ENCODE results near the gene ARVCF. TPM values are rescaled to one million over a fixed set of nuclear protein-coding genes. Genes with fewer than 3 reads are reported as not detected.

ARVCF gene
- total RNA-seq, 1 experiment from 2014 or later, result 4.3 TPM

GRCh38 chr22:19959043-19959586 is 57.5 kb downstream of the ARVCF start:
- Histone ChIP-seq H3K9me3 (ENCODE audit: low read length) (no peaks in the 10 kb centered on the region), H4K20me1 (ENCODE audit: insufficient read depth, low read depth, low read length) (peaks cover 17% of the 10 kb centered on the region), H3K27ac (ENCODE audit: low read length) (no peak overlapping the region), H3K4me2 (ENCODE audit: low read depth, low read length, poor library complexity, severe bottlenecking) (no peak overlapping the region), H3K4me3 (ENCODE audit: low read length) (no peak overlapping the region), H3K9me2 (replicated peaks; ENCODE audit: insufficient read depth, low read length) (no peaks in the 10 kb centered on the region), H2AFZ (ENCODE audit: low read length) (no peak overlapping the region), H3K36me3 (ENCODE audit: insufficient read depth, low read length) (peaks cover 12% of the 10 kb centered on the region), H3K4me1 (ENCODE audit: low read length) (peaks cover 14% of the 10 kb centered on the region), H3K9ac (ENCODE audit: low read length) (no peak overlapping the region), H3K27me3 (ENCODE audit: low read length) (no peaks in the 10 kb centered on the region), H3K79me2 (ENCODE audit: low read length) (peaks cover 4% of the 10 kb centered on the region; the same call in 1 of the 2 replicates)
- DNase-seq, result peak; percentile 80

- peaks cover 20% of the 10 kb centered on the region for H4K20me1 ChIP-seq (ENCODE audit: insufficient read depth, low read depth, low read length)
These were observed 58.3 kb downstream of the ARVCF start for GRCh38 chr22:19958083-19959042.

GRCh38 chr22:19957445-19957844 is 59.2 kb downstream of the ARVCF start:
- Histone ChIP-seq H3K4me3 (ENCODE audit: low read length) (no peak overlapping the region), H3K9ac (ENCODE audit: low read length) (no peak overlapping the region), H3K79me2 (ENCODE audit: low read length) (peaks cover 4% of the 10 kb centered on the region; the same call in 1 of the 2 replicates), H3K27me3 (ENCODE audit: low read length) (no peaks in the 10 kb centered on the region), H3K4me2 (ENCODE audit: low read depth, low read length, poor library complexity, severe bottlenecking) (no peak overlapping the region), H3K4me1 (ENCODE audit: low read length) (peaks cover 17% of the 10 kb centered on the region), H3K9me2 (replicated peaks; ENCODE audit: insufficient read depth, low read length) (no peaks in the 10 kb centered on the region), H3K9me3 (ENCODE audit: low read length) (no peaks in the 10 kb centered on the region), H3K36me3 (ENCODE audit: insufficient read depth, low read length) (0 out of 2 replicates have a peak, but pooled peaks cover 2% of the 10 kb centered on the region), H3K27ac (ENCODE audit: low read length) (no peak overlapping the region), H2AFZ (ENCODE audit: low read length) (no peak overlapping the region), H4K20me1 (ENCODE audit: insufficient read depth, low read depth, low read length) (peaks cover 17% of the 10 kb centered on the region)
- no peak for DNase-seq

More at GRCh38 chr22:19958083-19959042, 58.3 kb downstream of the ARVCF start:
- peaks cover 4% of the 10 kb centered on the region; the same call in 1 of the 2 replicates for H3K79me2 ChIP-seq (ENCODE audit: low read length)
- no peak overlapping the region for H3K4me3 ChIP-seq (ENCODE audit: low read length)
- H3K9ac ChIP-seq (ENCODE audit: low read length), result no peak overlapping the region
- no peaks in the 10 kb centered on the region for H3K9me2 ChIP-seq (replicated peaks; ENCODE audit: insufficient read depth, low read length)
- no peak overlapping the region for H3K27ac ChIP-seq (ENCODE audit: low read length)
- H2AFZ ChIP-seq (ENCODE audit: low read length), result no peak overlapping the region
- no peaks in the 10 kb centered on the region for H3K27me3 ChIP-seq (ENCODE audit: low read length)
- no peaks in the 10 kb centered on the region for H3K9me3 ChIP-seq (ENCODE audit: low read length)
- H3K36me3 ChIP-seq (ENCODE audit: insufficient read depth, low read length), result peaks cover 10% of the 10 kb centered on the region
- H3K4me2 ChIP-seq (ENCODE audit: low read depth, low read length, poor library complexity, severe bottlenecking), result no peak overlapping the region
- H3K4me1 ChIP-seq (ENCODE audit: low read length), result peaks cover 19% of the 10 kb centered on the region
- no peak for DNase-seq

- no peak overlapping the region for H3K27ac ChIP-seq (ENCODE audit: low read length)
- H3K9me2 ChIP-seq (replicated peaks; ENCODE audit: insufficient read depth, low read length), result no peaks in the 10 kb centered on the region
- H3K27me3 ChIP-seq (ENCODE audit: low read length), result no peaks in the 10 kb centered on the region
- no peak overlapping the region for H3K9ac ChIP-seq (ENCODE audit: low read length)
- peaks cover 11% of the 10 kb centered on the region for H3K4me1 ChIP-seq (ENCODE audit: low read length)
- peaks cover 6% of the 10 kb centered on the region; the same call in 1 of the 2 replicates for H3K36me3 ChIP-seq (ENCODE audit: insufficient read depth, low read length)
- no peak for DNase-seq
- peaks cover 7% of the 10 kb centered on the region for H3K79me2 ChIP-seq (ENCODE audit: low read length)
- peaks cover 18% of the 10 kb centered on the region for H4K20me1 ChIP-seq (ENCODE audit: insufficient read depth, low read depth, low read length)
- no peak overlapping the region for H3K4me3 ChIP-seq (ENCODE audit: low read length)
- H3K9me3 ChIP-seq (ENCODE audit: low read length), result no peaks in the 10 kb centered on the region
- no peak overlapping the region for H3K4me2 ChIP-seq (ENCODE audit: low read depth, low read length, poor library complexity, severe bottlenecking)
- no peak overlapping the region for H2AFZ ChIP-seq (ENCODE audit: low read length)
These were observed 61.1 kb downstream of the ARVCF start for GRCh38 chr22:19955241-19956128.

GRCh38 chr22:19951346-19951745 is 65.3 kb downstream of the ARVCF start:
- Histone ChIP-seq H3K4me3 (ENCODE audit: low read length) (no peak overlapping the region), H3K4me1 (ENCODE audit: low read length) (peaks cover 9% of the 10 kb centered on the region)

DNA sequence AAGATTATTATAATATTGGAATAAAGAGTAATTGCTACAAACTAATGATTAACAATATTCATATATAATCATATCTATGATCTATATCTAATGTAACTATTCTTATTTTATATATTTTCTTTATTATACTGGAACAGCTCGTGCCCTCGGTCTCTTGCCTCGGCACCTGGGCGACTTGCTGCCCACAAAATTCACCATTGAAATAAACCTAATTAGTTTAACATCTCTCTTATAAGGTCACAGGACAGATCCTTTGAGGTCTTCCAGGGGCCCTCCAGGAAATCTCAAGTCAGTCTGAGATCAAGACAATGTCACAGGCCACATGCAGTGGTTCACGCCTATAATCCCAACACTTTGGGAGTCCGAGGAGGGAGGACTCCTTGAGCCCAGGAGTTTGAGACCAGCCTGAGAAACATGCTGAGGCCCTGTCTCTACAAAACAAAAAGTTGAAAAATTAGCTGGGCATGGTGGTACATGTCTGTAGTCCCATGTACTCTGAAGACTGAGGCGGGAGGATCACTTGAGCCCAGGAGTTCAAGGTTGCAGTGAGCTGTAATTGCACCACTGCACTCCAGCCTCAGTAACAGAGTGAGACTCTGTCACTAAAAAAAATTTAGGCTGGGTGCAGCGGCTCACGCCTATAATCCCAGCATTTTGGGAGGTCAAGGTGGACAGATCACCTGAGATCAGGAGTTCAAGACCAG is 68.4 kb downstream of the ARVCF start:
- H3K4me3 ChIP-seq (ENCODE audit: low read length), result no peak overlapping the region
- no peak overlapping the region for H3K9ac ChIP-seq (ENCODE audit: low read length)
- peaks cover 18% of the 10 kb centered on the region; the same call in 1 of the 2 replicates for H3K36me3 ChIP-seq (ENCODE audit: insufficient read depth, low read length)
- H3K9me3 ChIP-seq (ENCODE audit: low read length), result no peaks in the 10 kb centered on the region
- H3K4me2 ChIP-seq (ENCODE audit: low read depth, low read length, poor library complexity, severe bottlenecking), result no peak overlapping the region
- H3K79me2 ChIP-seq (ENCODE audit: low read length), result peaks cover 62% of the 10 kb centered on the region
- no peaks in the 10 kb centered on the region for H3K9me2 ChIP-seq (replicated peaks; ENCODE audit: insufficient read depth, low read length)
- H4K20me1 ChIP-seq (ENCODE audit: insufficient read depth, low read depth, low read length), result 0 out of 2 replicates have a peak, but pooled peaks cover 6% of the 10 kb centered on the region
- DNase-seq, result no peak
- no peak overlapping the region for H3K27ac ChIP-seq (ENCODE audit: low read length)
- no peak overlapping the region for H2AFZ ChIP-seq (ENCODE audit: low read length)
- H3K4me1 ChIP-seq (ENCODE audit: low read length), result peaks cover 17% of the 10 kb centered on the region
- no peaks in the 10 kb centered on the region for H3K27me3 ChIP-seq (ENCODE audit: low read length)

More at GRCh38 chr22:19951346-19951745, 65.3 kb downstream of the ARVCF start:
- Histone ChIP-seq H3K27me3 (ENCODE audit: low read length) (no peaks in the 10 kb centered on the region), H3K27ac (ENCODE audit: low read length) (no peak overlapping the region), H3K4me2 (ENCODE audit: low read depth, low read length, poor library complexity, severe bottlenecking) (no peak overlapping the region), H4K20me1 (ENCODE audit: insufficient read depth, low read depth, low read length) (peaks cover 15% of the 10 kb centered on the region; the same call in 1 of the 2 replicates), H3K9me3 (ENCODE audit: low read length) (no peaks in the 10 kb centered on the region), H3K36me3 (ENCODE audit: insufficient read depth, low read length) (peaks cover 20% of the 10 kb centered on the region; the same call in 1 of the 2 replicates), H3K9me2 (replicated peaks; ENCODE audit: insufficient read depth, low read length) (no peaks in the 10 kb centered on the region), H3K9ac (ENCODE audit: low read length) (no peak overlapping the region), H3K79me2 (ENCODE audit: low read length) (peaks cover 41% of the 10 kb centered on the region), H2AFZ (ENCODE audit: low read length) (no peak overlapping the region)
- no peak for DNase-seq
